ENCODE results near the gene RARS1.

RARS1 gene

DNA sequence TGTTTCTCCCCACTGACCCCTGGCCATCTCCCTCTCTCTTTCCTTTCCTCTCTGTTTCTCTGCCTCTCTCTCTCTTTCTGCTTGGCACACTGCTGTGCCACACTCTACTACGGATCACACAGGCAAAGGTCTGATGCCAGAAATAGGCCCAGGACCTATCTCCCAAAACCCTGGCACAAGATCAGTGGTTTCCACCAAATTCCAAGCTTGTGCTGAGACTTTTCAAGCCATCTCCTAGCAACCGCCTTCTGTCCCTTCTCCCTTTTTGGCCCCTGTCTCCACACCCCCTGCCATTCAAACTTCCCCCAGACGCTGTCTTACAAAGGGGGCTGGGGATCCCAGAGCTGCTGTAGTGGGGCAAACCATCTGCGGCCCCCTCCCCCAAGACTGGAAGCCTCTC is 38.5 kb upstream of the RARS1 start:
- no peak for DNase-seq (ENCODE audit: low read depth)
- no peak overlapping the region for H3K4me3 ChIP-seq (ENCODE audit: low read depth, low read length)
- TF ChIP-seq, protein P1, sequence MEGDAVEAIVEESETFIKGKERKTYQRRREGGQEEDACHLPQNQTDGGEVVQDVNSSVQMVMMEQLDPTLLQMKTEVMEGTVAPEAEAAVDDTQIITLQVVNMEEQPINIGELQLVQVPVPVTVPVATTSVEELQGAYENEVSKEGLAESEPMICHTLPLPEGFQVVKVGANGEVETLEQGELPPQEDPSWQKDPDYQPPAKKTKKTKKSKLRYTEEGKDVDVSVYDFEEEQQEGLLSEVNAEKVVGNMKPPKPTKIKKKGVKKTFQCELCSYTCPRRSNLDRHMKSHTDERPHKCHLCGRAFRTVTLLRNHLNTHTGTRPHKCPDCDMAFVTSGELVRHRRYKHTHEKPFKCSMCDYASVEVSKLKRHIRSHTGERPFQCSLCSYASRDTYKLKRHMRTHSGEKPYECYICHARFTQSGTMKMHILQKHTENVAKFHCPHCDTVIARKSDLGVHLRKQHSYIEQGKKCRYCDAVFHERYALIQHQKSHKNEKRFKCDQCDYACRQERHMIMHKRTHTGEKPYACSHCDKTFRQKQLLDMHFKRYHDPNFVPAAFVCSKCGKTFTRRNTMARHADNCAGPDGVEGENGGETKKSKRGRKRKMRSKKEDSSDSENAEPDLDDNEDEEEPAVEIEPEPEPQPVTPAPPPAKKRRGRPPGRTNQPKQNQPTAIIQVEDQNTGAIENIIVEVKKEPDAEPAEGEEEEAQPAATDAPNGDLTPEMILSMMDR (IDR thresholded peaks at IDR 0.05; ENCODE audit: low read depth, low read length): no peak
- no peak for TF ChIP-seq MYC (IDR thresholded peaks at IDR 0.05; ENCODE audit: low read depth, low read length)
- TF ChIP-seq, protein P2, sequence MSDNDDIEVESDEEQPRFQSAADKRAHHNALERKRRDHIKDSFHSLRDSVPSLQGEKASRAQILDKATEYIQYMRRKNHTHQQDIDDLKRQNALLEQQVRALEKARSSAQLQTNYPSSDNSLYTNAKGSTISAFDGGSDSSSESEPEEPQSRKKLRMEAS (IDR thresholded peaks at IDR 0.05; ENCODE audit: low read depth, low read length): no peak
- TF ChIP-seq POLR2A (IDR thresholded peaks at IDR 0.05; ENCODE audit: extremely low read depth, insufficient read length): no peak

DNA sequence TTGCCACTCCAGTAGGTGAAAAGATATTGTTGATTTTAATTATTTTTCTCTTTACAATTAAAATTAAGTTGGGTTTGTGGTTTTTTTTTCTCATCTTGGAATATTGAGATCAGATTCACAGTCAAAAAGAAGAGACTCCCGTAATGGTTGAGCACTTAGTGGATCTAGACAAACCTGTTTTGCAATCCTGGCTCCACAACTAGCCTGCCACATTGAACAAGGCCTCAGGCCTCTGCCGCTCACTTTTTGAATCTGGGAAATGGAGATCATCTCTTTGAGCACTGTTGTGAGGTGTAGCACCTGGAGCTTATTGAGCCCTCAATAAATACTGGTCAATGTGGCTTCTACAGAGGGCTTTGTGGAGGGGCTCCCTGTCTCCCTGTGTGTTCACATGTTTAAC is 37.1 kb upstream of the RARS1 start:
- TF ChIP-seq, protein P1 (IDR thresholded peaks at IDR 0.05; ENCODE audit: low read depth, low read length): no peak
- no peak overlapping the region for H3K4me3 ChIP-seq (ENCODE audit: low read depth, low read length)
- no peak for DNase-seq (ENCODE audit: low read depth)

DNA sequence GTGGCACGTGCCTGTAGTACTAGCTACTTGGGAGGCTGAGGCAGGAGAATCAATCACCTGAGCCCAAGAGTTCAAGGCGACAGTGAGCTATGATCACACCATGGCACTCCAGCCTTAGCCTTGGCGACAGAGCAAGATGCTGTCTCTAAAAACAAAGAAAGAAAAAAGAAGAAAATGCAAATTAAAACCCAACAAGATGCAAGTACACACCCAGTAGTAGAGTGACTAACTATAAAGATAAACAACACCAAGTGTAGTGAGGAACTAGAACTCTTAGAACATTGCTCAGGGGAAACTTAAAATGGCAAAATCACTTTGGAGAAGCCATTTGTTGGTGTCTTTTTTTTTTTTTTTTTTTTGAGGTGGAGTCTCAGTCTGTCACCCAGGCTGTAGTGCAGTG is 34.7 kb upstream of the RARS1 start:
- no peak overlapping the region for H3K4me3 ChIP-seq (ENCODE audit: low read depth, low read length)
- TF ChIP-seq, protein P1 (IDR thresholded peaks at IDR 0.05; ENCODE audit: low read depth, low read length): no peak
- TF ChIP-seq MYC (IDR thresholded peaks at IDR 0.05; ENCODE audit: low read depth, low read length): no peak
- no peak for TF ChIP-seq POLR2A (IDR thresholded peaks at IDR 0.05; ENCODE audit: extremely low read depth, insufficient read length)
- TF ChIP-seq, protein P2 (IDR thresholded peaks at IDR 0.05; ENCODE audit: low read depth, low read length): no peak
- DNase-seq (ENCODE audit: low read depth): no peak

DNA sequence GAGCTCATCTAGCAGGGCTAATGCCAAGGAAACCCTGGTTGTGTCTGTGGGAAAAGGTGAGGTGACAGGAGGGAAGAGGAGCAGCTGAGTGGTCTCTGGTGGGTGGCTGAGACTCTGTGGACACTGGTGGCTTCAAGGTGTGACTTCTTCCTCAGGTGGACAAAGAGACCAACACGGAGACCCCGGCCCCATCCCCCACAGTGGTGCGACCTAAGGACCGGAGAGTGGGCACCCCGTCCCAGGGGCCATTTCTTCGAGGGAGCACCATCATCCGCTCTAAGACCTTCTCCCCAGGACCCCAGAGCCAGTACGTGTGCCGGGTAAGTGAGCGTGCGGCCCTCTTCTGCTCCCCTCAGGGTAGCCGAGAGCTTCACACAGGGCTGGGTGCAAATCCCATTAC is 31.1 kb upstream of the RARS1 start:
- TF ChIP-seq MYC (IDR thresholded peaks at IDR 0.05; ENCODE audit: low read depth, low read length) (no peak), POLR2A (IDR thresholded peaks at IDR 0.05; ENCODE audit: extremely low read depth, insufficient read length) (no peak)
- TF ChIP-seq, protein P2 (IDR thresholded peaks at IDR 0.05; ENCODE audit: low read depth, low read length): no peak
- TF ChIP-seq, protein P1 (IDR thresholded peaks at IDR 0.05; ENCODE audit: low read depth, low read length): no peak
- DNase-seq (ENCODE audit: low read depth): no peak
- no peak overlapping the region for H3K4me3 ChIP-seq (ENCODE audit: low read depth, low read length)

DNA sequence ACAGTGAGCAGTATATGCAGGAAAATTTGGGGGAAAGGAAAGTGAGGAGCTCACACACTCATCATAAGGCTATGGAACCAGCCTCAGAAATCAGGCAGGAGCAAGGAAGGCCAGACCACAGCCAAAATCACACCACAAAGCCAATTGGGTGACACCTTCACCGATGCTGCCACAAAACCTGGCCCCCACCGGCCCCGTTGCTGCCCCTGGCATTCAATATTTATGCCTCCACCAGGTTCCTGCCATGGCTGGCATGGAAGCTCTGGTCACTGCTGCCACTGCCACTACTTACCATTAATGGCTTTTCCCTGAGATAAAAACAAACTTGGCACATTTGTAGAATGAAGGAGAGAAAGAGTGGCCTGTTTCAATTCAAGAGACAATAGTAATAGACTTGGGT is 28.7 kb upstream of the RARS1 start:
- TF ChIP-seq, protein P1 (IDR thresholded peaks at IDR 0.05; ENCODE audit: low read depth, low read length): no peak
- TF ChIP-seq POLR2A (IDR thresholded peaks at IDR 0.05; ENCODE audit: extremely low read depth, insufficient read length) (no peak), MYC (IDR thresholded peaks at IDR 0.05; ENCODE audit: low read depth, low read length) (no peak)
- TF ChIP-seq, protein P2 (IDR thresholded peaks at IDR 0.05; ENCODE audit: low read depth, low read length): no peak
- DNase-seq (ENCODE audit: low read depth): no peak
- no peak overlapping the region for H3K4me3 ChIP-seq (ENCODE audit: low read depth, low read length)

DNA sequence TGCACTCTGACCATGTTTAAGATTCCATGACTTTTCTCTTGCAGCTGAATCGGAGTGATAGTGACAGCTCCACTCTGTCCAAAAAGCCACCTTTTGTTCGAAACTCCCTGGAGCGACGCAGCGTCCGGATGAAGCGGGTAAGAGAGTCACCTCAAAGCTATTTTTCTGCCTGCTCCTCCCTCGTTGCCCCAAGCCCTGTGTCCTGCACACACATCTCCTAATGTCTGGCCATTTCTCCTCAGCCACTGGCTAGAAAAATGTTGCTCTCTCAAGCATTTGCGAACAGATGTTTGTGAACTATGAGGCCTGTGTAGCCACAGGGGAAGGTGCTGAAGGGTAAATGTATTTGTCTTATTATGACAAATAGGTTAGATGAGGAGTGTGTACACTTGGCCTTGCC is 25.7 kb upstream of the RARS1 start:
- no peak overlapping the region for H3K4me3 ChIP-seq (ENCODE audit: low read depth, low read length)
- no peak for DNase-seq (ENCODE audit: low read depth)
- TF ChIP-seq MYC (IDR thresholded peaks at IDR 0.05; ENCODE audit: low read depth, low read length) (no peak), POLR2A (IDR thresholded peaks at IDR 0.05; ENCODE audit: extremely low read depth, insufficient read length) (no peak)
- TF ChIP-seq, protein P1 (IDR thresholded peaks at IDR 0.05; ENCODE audit: low read depth, low read length): no peak
